A673 (cell line): ENCODE data around the gene TBC1D5. TPM values are rescaled to one million over a fixed set of nuclear protein-coding genes. Genes with fewer than 3 reads are reported as not detected.

Source experiments
- BruUV-seq: library from RNA; stranded (reverse); fragments of 400-500 nt; replicated peaks from 2 replicates; lab custom pipeline; 2021; lab: Mats Ljungman, UMichigan
- CTCF ChIA-PET: fragments of 300-600 bp; sonication (Branson Sonifier 250); formaldehyde crosslinking; loops from one replicate; lab custom pipeline; 2022; ENCODE audit warnings: antibody characterized with exemption; lab: Charles Lee
- POLR2A ChIA-PET: fragments of 300-600 bp; sonication (Branson Sonifier 250); formaldehyde crosslinking; loops from one replicate; lab custom pipeline; 2022; ENCODE audit warnings: antibody characterized with exemption; ENCODE audit not compliant: low non-redundant PET; lab: Charles Lee
- DNase-seq: peaks from one replicate; pipeline ENCODE4 v3.0.0-alpha.2; 2015; ENCODE audit warnings: low spot score
- H3K27ac ChIP-seq: fragments of 200-600 bp; sonication (generic); 2 replicates; pipeline ENCODE4 v1.5.1; 2016; ENCODE audit warnings: mixed run types, low read depth, mild to moderate bottlenecking, mixed read lengths, antibody characterized with exemption, low read length; ENCODE audit not compliant: poor library complexity, severe bottlenecking
- H3K27me3 ChIP-seq: fragments of 200-600 bp; sonication (generic); replicated peaks from 2 replicates; pipeline ENCODE4 v1.6.1; 2017; ENCODE audit warnings: mixed run types, low read depth, mild to moderate bottlenecking, mixed read lengths, antibody characterized with exemption, low read length; ENCODE audit not compliant: insufficient read depth, poor library complexity
- H3K36me3 ChIP-seq: fragments of 200-600 bp; sonication (generic); 2 replicates; pipeline ENCODE4 v1.6.1; 2016; ENCODE audit warnings: mixed run types, mild to moderate bottlenecking, mixed read lengths, antibody characterized with exemption, low read length; ENCODE audit not compliant: insufficient read depth, poor library complexity, severe bottlenecking
- H3K4me1 ChIP-seq: fragments of 200-600 bp; sonication (generic); 2 replicates; pipeline ENCODE4 v1.6.1; 2017; ENCODE audit warnings: mixed run types, mild to moderate bottlenecking, mixed read lengths, antibody characterized with exemption, low read length; ENCODE audit not compliant: insufficient read depth, poor library complexity, severe bottlenecking
- H3K4me3 ChIP-seq: fragments of 200-600 bp; sonication (generic); 2 replicates; pipeline ENCODE4 v1.5.1; 2016; ENCODE audit warnings: low read depth, mixed run types, mild to moderate bottlenecking, mixed read lengths, low read length; ENCODE audit not compliant: poor library complexity, severe bottlenecking
- H3K9me3 ChIP-seq: fragments of 200-600 bp; sonication (generic); 2 replicates; pipeline ENCODE4 v1.6.1; 2016; ENCODE audit warnings: mixed run types, low read depth, mild to moderate bottlenecking, mixed read lengths, antibody characterized with exemption, low read length; ENCODE audit not compliant: poor library complexity, severe bottlenecking
- EZH2 ChIP-seq: fragments of 200-600 bp; sonication (generic); IDR thresholded peaks from 2 replicates; pipeline ENCODE4 v1.6.1; 2017; ENCODE audit warnings: borderline replicate concordance, low read depth, mild to moderate bottlenecking, mixed read lengths, antibody characterized with exemption, low read length; ENCODE audit not compliant: poor library complexity, severe bottlenecking
- intact Hi-C: fragments of 100-400 bp; cut with micrococcal nuclease; formaldehyde crosslinking; loops from one replicate; pipeline ENCODE4 v1.10.0; 2022; ENCODE audit not compliant: unreplicated experiment
- total RNA-seq: library from RNA; stranded (reverse); gene quantifications from 2 replicates; pipeline ENCODE4 v1.2.3, GENCODE V29; 2021
- TF ChIP-seq, protein P1 (sequence below): fragments of 300-800, 200-600 bp; sonication (generic); conservative IDR thresholded peaks from 2 replicates; pipeline ENCODE4 v1.5.1; 2017; ENCODE audit warnings: low read depth, mild to moderate bottlenecking, antibody characterized with exemption, low read length, moderate library complexity, mixed read lengths

Gene TBC1D5
- total RNA-seq, 1 experiment from 2014 or later, result 40.7 TPM

DNA sequence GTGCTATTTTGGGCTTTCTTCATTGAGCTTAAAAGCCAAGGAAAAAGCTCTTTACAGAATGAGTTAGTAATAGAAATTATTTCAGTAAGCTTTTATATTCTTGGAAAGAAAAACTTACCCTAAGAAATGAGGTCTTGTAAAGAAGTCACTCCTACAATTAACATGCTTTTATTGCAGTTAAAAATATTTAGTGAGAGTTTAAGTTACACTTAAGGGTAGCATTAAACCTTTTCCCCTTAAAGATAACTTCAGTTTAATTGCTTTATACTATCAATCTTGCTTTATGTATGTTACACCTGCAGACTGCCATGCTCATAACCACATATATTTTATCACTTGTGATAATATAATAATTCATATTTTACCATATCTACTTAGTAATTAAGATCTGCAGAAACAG is 431.4 kb downstream of the TBC1D5 start:
- H3K4me1 ChIP-seq, result no peaks in the 10 kb centered on the region
- ChIA-PET CTCF (no interaction called here), POLR2A (no interaction called here)
- no peak for DNase-seq
- H3K36me3 ChIP-seq, result no peaks in the 10 kb centered on the region
- H3K9me3 ChIP-seq, result no peaks in the 10 kb centered on the region
- H3K4me3 ChIP-seq, result no peak overlapping the region
- BruUV-seq, result no TSS peak
- intact Hi-C loops, result no loop called here
- H3K27ac ChIP-seq, result no peak overlapping the region
- no peaks in the 10 kb centered on the region for H3K27me3 ChIP-seq
- TF ChIP-seq, protein P1, sequence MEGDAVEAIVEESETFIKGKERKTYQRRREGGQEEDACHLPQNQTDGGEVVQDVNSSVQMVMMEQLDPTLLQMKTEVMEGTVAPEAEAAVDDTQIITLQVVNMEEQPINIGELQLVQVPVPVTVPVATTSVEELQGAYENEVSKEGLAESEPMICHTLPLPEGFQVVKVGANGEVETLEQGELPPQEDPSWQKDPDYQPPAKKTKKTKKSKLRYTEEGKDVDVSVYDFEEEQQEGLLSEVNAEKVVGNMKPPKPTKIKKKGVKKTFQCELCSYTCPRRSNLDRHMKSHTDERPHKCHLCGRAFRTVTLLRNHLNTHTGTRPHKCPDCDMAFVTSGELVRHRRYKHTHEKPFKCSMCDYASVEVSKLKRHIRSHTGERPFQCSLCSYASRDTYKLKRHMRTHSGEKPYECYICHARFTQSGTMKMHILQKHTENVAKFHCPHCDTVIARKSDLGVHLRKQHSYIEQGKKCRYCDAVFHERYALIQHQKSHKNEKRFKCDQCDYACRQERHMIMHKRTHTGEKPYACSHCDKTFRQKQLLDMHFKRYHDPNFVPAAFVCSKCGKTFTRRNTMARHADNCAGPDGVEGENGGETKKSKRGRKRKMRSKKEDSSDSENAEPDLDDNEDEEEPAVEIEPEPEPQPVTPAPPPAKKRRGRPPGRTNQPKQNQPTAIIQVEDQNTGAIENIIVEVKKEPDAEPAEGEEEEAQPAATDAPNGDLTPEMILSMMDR, result no peak
- TF ChIP-seq EZH2, result no peak

DNA sequence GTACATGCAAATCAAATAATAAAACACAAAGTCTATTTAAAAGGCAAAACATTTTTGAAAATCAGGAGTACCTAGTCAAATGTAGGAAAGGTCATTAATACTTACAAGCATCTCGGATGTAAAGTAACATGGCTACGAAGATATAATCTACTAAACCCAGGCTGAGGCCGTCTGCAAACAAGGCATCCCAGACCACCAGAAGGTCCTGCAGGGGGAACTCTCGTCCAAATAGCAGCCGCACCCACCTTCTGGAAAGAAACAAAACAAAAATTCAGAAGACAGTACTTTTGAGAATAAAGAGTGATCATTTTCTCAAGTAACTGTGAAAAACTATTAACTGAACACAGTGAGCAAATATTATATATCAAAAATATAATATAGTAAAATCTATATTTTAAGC is 434.5 kb downstream of the TBC1D5 start:
- CTCF ChIA-PET, result no interaction called here
- TF ChIP-seq, protein P1, result no peak
- no peak for TF ChIP-seq EZH2
- Histone ChIP-seq H3K4me3 (no peak overlapping the region), H3K4me1 (no peaks in the 10 kb centered on the region), H3K36me3 (no peaks in the 10 kb centered on the region), H3K27ac (no peak overlapping the region), H3K27me3 (no peaks in the 10 kb centered on the region), H3K9me3 (no peaks in the 10 kb centered on the region)
- BruUV-seq, result no TSS peak
- intact Hi-C loops, result no loop called here
- no peak for DNase-seq
- POLR2A ChIA-PET, result no interaction called here

DNA sequence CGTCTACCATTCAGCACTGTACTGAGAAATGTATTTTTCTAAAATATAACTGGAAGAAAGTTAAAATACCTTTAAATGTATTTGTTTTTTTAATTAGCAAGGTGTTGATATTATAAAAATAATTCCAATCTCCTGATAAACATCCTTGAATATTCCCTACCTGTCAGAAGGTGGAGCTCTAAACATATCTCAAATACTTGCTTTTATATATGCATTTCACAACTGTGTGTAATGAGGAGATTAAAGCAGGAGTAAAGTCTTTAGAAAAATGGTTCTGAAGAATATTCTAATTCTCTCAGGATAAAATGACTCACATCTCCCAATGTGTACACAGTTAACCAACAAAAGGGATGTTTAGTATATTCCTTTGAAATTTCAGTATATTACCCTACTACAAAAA is 434.9 kb downstream of the TBC1D5 start:
- BruUV-seq, result no TSS peak
- CTCF ChIA-PET, result no interaction called here
- Histone ChIP-seq H3K27ac (no peak overlapping the region), H3K4me1 (no peaks in the 10 kb centered on the region), H3K9me3 (no peaks in the 10 kb centered on the region), H3K27me3 (no peaks in the 10 kb centered on the region), H3K4me3 (no peak overlapping the region), H3K36me3 (no peaks in the 10 kb centered on the region)
- TF ChIP-seq EZH2, result no peak
- TF ChIP-seq, protein P1, result no peak; the same call in 1 of the 2 replicates
- intact Hi-C loops, result no loop called here
- DNase-seq, result no peak
- POLR2A ChIA-PET, result no interaction called here
